GM18867 (cell line): ENCODE data around the gene RPTOR.
A peak's percentile ranks its signal among the peaks of the same experiment; 100 is the strongest.
"Not testable (repeated sequence)": the region's sequence is repeated elsewhere in the genome, so short reads cannot be mapped to it uniquely, and the experiment has no call there.

ENCODE experiments used
- ATAC-seq: cut with Tn5 transposase; IDR thresholded peaks from one replicate; pipeline ENCODE4 v1.9.1; 2021; ENCODE audit warnings: mild to moderate bottlenecking, moderate library complexity; ENCODE audit not compliant: unreplicated experiment

RPTOR gene

GRCh38 chr17:80868022-80868609, 323.5 kb downstream of the RPTOR start:
- ATAC-seq = no peak

GRCh38 chr17:80869481-80870145, 325.0 kb downstream of the RPTOR start:
- ATAC-seq = no peak

- ATAC-seq = no peak
Observed at GRCh38 chr17:80870401-80870800, 325.8 kb downstream of the RPTOR start.

GRCh38 chr17:80871341-80871740, 326.7 kb downstream of the RPTOR start:
- ATAC-seq = no peak

GRCh38 chr17:80872001-80872500, 327.4 kb downstream of the RPTOR start:
- ATAC-seq = no peak

GRCh38 chr17:80872501-80873306, 328.1 kb downstream of the RPTOR start:
- ATAC-seq = no peak

GRCh38 chr17:80873307-80873951, 328.8 kb downstream of the RPTOR start:
- ATAC-seq = no peak

GRCh38 chr17:80874866-80875445, 330.3 kb downstream of the RPTOR start:
- no peak for ATAC-seq

- not testable (repeated sequence) for ATAC-seq
Observed at GRCh38 chr17:80875480-80875995, 330.9 kb downstream of the RPTOR start.

GRCh38 chr17:80876456-80876949, 331.9 kb downstream of the RPTOR start:
- ATAC-seq = not testable (repeated sequence)

- ATAC-seq = peak; percentile 87
Observed at GRCh38 chr17:80876950-80877728, 332.5 kb downstream of the RPTOR start.

GRCh38 chr17:80877729-80878303, 333.2 kb downstream of the RPTOR start:
- peak; percentile 11 for ATAC-seq

- no peak for ATAC-seq
Observed at GRCh38 chr17:80878876-80879722, 334.5 kb downstream of the RPTOR start.

- no peak for ATAC-seq
Observed at GRCh38 chr17:80879723-80880647, 335.3 kb downstream of the RPTOR start.

- ATAC-seq = no peak
Observed at GRCh38 chr17:80880648-80880985, 336.0 kb downstream of the RPTOR start.

GRCh38 chr17:80881306-80881705, 336.7 kb downstream of the RPTOR start:
- ATAC-seq = no peak

- no peak for ATAC-seq
Observed at GRCh38 chr17:80882323-80882722, 337.7 kb downstream of the RPTOR start.
